ENCODE measurements around the gene PTGES2.

Gene PTGES2

DNA sequence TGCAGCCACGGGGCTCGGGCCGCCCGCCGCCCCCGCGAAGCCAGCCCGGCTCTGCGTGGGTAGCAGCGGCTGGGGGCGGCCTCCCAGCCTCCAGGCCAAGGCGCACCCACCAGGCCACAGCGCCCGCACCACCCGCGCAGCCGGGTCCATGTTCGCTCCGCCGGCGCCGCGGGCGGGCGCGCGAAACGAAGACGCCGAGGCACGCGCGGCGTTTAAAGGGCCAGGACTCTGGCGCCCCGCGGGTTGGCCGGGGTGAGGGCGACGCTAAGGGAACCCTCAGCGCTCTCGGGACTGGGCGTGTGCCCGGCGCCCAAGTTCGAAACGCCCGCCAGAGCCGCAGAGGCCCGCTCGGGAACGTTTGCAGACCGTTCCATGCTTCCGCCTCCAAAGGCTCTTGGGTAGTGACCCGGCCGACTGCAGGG, at the start of gene PTGES2:
TSS of gene PTGES2 (minus strand) at position 162 of the 422 bp plus-strand sequence. CDS start at position 150, 12 bp downstream.
- FAIRE-seq = peak; percentile 21
- peak; percentile 56 for DNase-seq (ENCODE audit: extremely low spot score, insufficient read length, low read depth)

- FAIRE-seq (no peak), DNase-seq (ENCODE audit: extremely low spot score, insufficient read length, low read depth) (no peak)
Measured at GRCh38 chr9:128175726-128176125, 48.2 kb upstream of the PTGES2 start.

DNA sequence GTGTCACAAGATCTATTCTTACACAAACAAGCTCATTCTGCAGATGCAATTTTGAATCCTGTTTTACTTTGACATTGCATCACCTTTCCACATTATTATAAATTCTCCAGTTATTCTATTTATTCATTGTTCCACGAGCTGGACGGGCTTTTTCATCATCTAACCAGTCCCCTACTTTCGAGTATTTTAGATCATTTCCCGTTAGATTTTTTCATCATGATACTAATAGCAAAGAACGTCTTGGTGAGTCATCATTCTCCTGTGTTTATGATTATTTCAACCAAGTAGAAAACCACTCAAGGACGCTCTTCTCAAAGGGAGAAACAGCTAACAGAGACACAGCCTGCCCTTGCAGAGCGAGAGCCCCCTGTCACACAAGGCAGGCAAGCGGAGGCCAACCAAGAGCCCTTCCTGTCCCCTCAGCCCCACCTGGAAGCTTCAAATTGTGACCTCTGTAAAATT, 47.6 kb upstream of the PTGES2 start:
- FAIRE-seq (no peak), DNase-seq (ENCODE audit: extremely low spot score, insufficient read length, low read depth) (no peak)

DNA sequence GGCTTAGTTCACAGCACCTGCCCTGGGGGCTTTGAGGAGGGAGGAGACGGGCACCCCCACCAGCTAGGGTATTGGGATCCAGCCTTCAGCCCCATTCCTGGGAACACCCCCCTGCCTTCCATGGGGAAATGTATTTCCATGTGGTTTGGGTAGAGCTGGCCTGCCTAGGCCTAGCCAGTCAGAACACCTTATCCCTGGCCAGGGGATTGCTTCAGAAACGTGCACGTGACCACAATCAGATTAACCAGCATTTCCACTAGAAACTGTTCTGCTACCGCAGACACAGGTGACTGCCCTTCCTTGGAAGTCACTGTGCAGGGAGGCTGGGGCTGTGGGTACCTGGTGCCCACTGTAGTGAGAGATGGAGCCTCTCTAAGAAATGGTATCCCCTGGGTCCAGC, 46.5 kb upstream of the PTGES2 start:
- FAIRE-seq (no peak), DNase-seq (ENCODE audit: extremely low spot score, insufficient read length, low read depth) (no peak)

GRCh38 chr9:128169925-128170324, 42.4 kb upstream of the PTGES2 start:
- no peak for DNase-seq (ENCODE audit: extremely low spot score, insufficient read length, low read depth)
- no peak for FAIRE-seq

DNA sequence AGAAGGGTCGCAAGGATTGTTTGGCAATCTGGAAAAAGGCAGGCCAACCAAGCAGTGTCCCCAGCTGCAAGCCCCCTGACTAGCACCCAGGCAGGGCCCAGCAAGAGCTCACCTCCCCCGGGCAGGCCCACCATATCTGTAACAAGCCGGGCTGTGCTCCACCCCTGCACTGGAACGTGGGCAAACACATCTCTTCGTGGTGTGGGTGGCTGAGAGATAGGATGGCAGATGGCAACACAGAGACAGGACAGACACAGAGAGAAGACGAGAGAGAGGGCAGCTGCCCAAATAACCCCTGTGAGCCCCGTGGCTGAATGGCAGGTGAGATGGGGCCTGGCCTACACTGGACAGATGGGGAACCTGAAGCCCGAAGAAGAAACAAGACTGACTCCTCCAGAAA, 42.0 kb upstream of the PTGES2 start:
- no peak for DNase-seq (ENCODE audit: extremely low spot score, insufficient read length, low read depth)
- no peak for FAIRE-seq

DNA sequence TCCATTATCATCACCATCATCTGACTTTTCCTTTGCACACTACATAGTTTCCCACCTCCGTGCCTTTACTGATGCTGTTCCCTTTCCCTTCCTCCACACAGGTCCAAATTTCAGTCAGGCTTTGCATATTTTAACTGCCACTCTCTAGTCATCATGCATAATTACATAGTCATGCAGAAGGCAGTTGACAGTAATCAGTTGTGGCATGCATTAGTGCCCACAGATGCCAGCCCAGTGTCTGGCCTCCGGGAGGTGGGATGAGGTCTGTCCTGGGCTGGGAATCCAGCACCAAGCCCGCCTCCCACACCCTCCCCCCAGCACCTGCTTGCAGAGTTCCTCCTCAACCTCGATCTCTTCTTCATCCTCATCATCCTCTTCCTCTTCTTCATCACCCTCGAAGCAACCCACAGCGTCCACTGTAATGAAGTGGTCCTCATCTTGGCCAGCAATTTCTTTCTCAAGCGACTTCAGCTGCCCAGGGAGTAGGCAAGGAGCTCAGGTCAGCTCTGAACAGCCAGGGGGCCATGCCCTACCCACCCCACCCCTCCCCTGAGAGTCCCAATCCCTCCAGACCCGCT, 41.3 kb upstream of the PTGES2 start:
- no peak for DNase-seq (ENCODE audit: extremely low spot score, insufficient read length, low read depth)
- FAIRE-seq = no peak

GRCh38 chr9:128167209-128167608, 39.7 kb upstream of the PTGES2 start:
- FAIRE-seq = no peak

GRCh38 chr9:128166169-128166568, 38.6 kb upstream of the PTGES2 start:
- DNase-seq (ENCODE audit: extremely low spot score, insufficient read length, low read depth) (no peak), FAIRE-seq (no peak)

More at GRCh38 chr9:128167209-128167608, 39.7 kb upstream of the PTGES2 start:
- DNase-seq (ENCODE audit: extremely low spot score, insufficient read length, low read depth) = no peak

GRCh38 chr9:128164307-128164885, 36.9 kb upstream of the PTGES2 start:
- DNase-seq (ENCODE audit: extremely low spot score, insufficient read length, low read depth) = no peak
- no peak for FAIRE-seq

GRCh38 chr9:128163523-128164306, 36.2 kb upstream of the PTGES2 start:
- FAIRE-seq (no peak), DNase-seq (ENCODE audit: extremely low spot score, insufficient read length, low read depth) (no peak)

DNA sequence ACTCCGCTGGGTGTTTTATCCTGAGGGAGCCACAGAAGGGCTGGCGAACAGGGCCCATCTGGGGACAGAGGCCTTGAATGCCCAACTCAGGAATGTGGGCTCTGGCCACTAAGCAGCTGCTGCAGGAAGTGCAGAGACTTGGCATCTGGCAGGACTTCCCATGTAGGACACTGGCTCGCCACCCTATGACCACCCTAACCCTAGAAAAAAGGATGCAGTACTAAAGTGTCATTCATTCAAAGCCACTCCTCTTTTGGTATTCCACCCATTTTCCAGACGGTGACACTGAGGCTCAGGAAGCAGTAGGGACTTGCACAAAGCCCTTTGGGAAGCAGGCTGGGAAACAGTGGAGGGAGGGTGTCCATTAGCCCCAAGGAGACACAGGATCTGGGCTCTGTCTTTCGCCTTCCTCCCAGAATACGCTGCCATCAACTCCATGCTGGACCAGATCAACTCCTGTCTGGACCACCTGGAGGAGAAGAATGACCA, 35.5 kb upstream of the PTGES2 start:
- no peak for FAIRE-seq
- no peak for DNase-seq (ENCODE audit: extremely low spot score, insufficient read length, low read depth)

DNA sequence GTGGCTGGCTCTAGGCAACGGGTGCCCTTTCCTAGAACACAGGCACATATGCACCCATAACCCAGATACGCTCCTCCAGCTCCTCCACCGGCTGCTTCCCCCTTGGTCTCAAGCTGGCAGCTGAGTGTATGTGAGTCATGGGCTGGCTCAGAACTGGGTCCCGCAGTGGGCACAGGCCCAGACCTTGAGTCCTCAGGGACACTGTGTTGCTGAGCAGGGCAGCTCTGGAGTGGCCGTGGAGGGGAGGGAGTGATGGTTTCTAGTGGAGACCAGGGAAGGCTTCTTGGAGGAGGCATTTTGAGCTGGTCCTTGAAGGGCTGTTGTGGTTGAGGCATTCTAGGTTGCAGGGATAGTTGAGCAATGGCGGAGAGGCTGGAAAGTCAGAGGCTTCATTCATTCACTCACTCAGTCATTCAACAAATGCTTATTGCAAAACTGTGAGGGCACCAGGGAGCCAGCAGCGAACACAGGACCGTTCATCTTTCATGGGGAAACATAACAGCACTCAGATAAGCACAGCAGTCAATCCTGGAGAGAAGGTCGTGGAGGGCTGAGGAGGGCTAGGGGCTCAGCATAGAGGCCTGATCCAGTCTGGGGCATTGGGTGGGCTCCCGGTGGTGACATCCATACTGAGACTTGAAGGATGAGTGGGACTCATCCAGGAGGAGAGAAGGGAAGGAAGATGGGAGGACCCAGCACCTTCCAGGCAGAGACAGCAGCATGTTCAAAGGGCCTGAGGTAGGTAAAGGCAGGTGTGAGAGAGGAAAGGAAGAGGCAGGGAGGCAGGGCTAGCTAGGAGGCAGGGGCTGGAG, 34.9 kb upstream of the PTGES2 start:
- DNase-seq (ENCODE audit: extremely low spot score, insufficient read length, low read depth) = no peak

GRCh38 chr9:128161215-128161902, 33.8 kb upstream of the PTGES2 start:
- FAIRE-seq (no peak), DNase-seq (ENCODE audit: extremely low spot score, insufficient read length, low read depth) (no peak)

More for the DNA sequence above, 34.9 kb upstream of the PTGES2 start:
- FAIRE-seq = no peak

DNA sequence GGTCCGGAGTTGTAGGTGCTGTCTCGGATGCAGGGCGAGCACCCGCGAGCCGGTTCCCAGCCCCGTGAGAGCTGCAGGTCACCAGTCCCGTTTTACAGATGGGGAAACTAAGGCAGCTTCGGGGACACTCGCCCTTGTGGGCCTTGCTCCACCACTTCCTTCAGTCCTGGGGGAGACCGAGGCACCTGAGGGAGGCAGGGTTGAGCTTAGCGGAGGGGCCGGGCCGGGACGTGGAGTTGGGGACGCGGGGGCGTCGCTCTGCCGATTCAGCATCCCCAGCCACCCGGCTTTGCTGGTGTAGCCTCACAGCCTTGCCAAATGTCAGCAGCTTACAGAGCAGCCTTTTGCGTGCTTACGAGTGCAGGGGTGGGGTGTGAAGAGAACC, 33.1 kb upstream of the PTGES2 start:
- FAIRE-seq (no peak), DNase-seq (ENCODE audit: extremely low spot score, insufficient read length, low read depth) (no peak)

GRCh38 chr9:128159784-128160602, 32.5 kb upstream of the PTGES2 start, which contains the start of gene BBLN:
TSS of gene BBLN (plus strand) at chr9:128160265. CDS start at chr9:128160408, 143 bp downstream.
- DNase-seq (ENCODE audit: extremely low spot score, insufficient read length, low read depth) (peak; percentile 96), FAIRE-seq (peak; percentile 67)

DNA sequence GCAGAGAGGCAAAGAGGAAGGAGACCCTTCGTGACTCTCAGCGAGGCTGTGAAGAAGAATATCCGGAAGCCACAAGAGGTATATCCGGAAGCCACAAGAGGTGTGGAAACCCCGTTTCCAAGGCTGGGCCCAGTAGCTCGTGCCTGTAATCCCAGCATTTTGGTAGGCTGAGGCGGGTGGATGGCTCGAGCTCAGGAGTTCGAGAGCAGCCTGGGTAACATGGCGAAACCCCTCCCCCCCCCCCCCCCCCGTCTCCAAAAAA, 31.9 kb upstream of the PTGES2 start:
- DNase-seq (ENCODE audit: extremely low spot score, insufficient read length, low read depth) = no peak
- no peak for FAIRE-seq

- FAIRE-seq (no peak), DNase-seq (ENCODE audit: extremely low spot score, insufficient read length, low read depth) (no peak)
Measured at GRCh38 chr9:128155736-128156500, 28.4 kb upstream of the PTGES2 start.

Measured in GM18507 (cell line).